ENCODE data around the gene ASCL5. TPM values are rescaled to one million over a fixed set of nuclear protein-coding genes. Genes with fewer than 3 reads are reported as not detected.
A peak's percentile ranks its signal among the peaks of the same experiment; 100 is the strongest.

The ASCL5 gene
- total and polyA plus RNA-seq, 9 of the 15 experiments (the other 6 are each of a cell fraction or from before 2014, with no cell fraction given): 0.09 TPM; not detected in 8

DNA sequence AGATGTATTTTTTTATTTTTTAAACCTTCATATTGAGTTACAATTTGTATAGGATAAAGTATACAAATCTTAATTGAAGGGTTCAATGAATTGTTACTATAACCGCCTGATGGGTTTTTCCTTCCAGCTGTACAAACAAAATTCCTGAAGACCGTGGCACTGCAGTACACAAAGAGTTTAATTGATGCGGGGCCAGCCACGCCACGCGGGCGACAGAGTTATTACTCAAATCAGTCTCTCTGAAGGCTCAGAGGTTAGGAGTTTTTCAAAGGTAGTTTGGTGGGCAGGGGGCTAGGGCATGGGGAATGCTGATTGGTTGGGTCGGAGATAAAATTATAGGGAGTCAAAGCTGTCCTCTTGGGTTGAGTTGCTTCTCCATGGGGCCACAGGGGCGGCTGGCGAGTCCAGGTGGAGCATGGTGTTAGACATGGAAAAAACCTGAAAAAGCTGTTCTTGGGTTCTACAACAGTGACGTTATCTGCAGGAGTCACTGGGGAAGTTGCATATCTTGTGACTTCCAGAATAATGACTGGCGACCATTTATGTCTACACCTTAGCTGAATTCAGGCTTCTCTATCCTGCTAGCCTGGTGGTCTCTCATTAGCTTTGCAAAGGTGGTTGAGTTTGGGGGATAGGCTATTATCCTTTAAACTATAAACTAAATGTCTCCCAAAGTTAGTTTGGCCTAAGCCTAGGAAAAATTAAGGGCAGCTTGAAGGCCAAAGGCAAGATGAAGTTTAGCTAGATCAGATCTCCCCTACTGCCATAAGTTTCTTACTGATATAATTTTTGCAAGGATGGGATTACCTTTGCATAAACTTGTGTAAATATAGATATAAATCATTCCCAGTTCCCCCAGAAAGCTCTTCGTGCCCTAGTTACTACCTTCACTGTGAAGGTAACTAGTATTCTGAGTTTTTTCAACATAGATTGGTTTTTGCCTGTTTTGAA is 40.3 kb upstream of the ASCL5 start (continued):
- TF ChIP-seq MYC (IDR thresholded peaks at IDR 0.05; ENCODE audit: low read depth, low read length) (no peak; the same call in 1 of the 2 replicates), MYC (CRISPR knock-in tag; IDR thresholded peaks at IDR 0.05; ENCODE audit: borderline replicate concordance, low read depth) (no peak), CREM (IDR thresholded peaks at IDR 0.05; ENCODE audit: low read depth) (peak; percentile 40; the same call in 1 of the 2 replicates), ZNF174 (CRISPR knock-in tag; IDR thresholded peaks at IDR 0.05) (no peak), MEF2D (tag; conservative IDR thresholded peaks at IDR 0.05; ENCODE audit: low read depth) (no peak), NUFIP1 (IDR thresholded peaks at IDR 0.05; ENCODE audit: partially characterized antibody) (no peak), ZNF551 (CRISPR knock-in tag; IDR thresholded peaks at IDR 0.05) (no peak), CHCHD3 (CRISPR knock-in tag; IDR thresholded peaks at IDR 0.05) (no peak), HMG20B (CRISPR knock-in tag; IDR thresholded peaks at IDR 0.05) (no peak), SREBF1 (IDR thresholded peaks at IDR 0.05; ENCODE audit: borderline replicate concordance, low read depth, low read length) (no peak), NFE2L1 (tag; IDR thresholded peaks at IDR 0.05; ENCODE audit: borderline replicate concordance, low read depth) (no peak), EP400 (IDR thresholded peaks at IDR 0.05) (peak; percentile 30; the same call in 1 of the 2 replicates), TCF3 (CRISPR knock-in tag; IDR thresholded peaks at IDR 0.05) (peak; percentile 61), EP300 (IDR thresholded peaks at IDR 0.05; ENCODE audit: low read length) (peak; percentile 52; the same call in 1 of the 2 replicates), ZNF354B (CRISPR knock-in tag; IDR thresholded peaks at IDR 0.05) (0 out of 2 replicates have a peak, but pooled peaks have one; percentile 45), PHB (CRISPR knock-in tag; IDR thresholded peaks at IDR 0.05) (no peak), DPF2 (IDR thresholded peaks at IDR 0.05) (peak; percentile 89), ZNF76 (CRISPR knock-in tag; IDR thresholded peaks at IDR 0.05; ENCODE audit: borderline replicate concordance) (0 out of 2 replicates have a peak, but pooled peaks have one; percentile 14), CTCF (IDR thresholded peaks at IDR 0.05 in 2 of 3, conservative IDR thresholded peaks at IDR 0.05 in 1 of 3; ENCODE audit: insufficient read depth in 2 of 3, low read depth in 1 of 3, low read length in 3 of 3) (no peak), RCOR1 (IDR thresholded peaks at IDR 0.05; ENCODE audit: borderline replicate concordance in 1 of 2, low read depth in 2 of 2, low read length in 2 of 2) (no peak), RAD21 (CRISPR knock-in tag; conservative IDR thresholded peaks at IDR 0.05 in 1 of 2, IDR thresholded peaks at IDR 0.05 in 1 of 2) (no peak), ZNF274 (IDR thresholded peaks at IDR 0.05; ENCODE audit: borderline replicate concordance, low read depth, low read length) (no peak), FOXM1 (IDR thresholded peaks at IDR 0.05; ENCODE audit: low read depth) (no peak), FOXM1 (CRISPR knock-in tag; IDR thresholded peaks at IDR 0.05; ENCODE audit: low read depth) (no peak), POLR2G (IDR thresholded peaks at IDR 0.05; ENCODE audit: low read depth, low read length) (no peak), SAP30 (IDR thresholded peaks at IDR 0.05; ENCODE audit: borderline replicate concordance, insufficient read depth, low read depth, low read length, poor library complexity, severe bottlenecking) (no peak)
- TF ChIP-seq, protein P1, sequence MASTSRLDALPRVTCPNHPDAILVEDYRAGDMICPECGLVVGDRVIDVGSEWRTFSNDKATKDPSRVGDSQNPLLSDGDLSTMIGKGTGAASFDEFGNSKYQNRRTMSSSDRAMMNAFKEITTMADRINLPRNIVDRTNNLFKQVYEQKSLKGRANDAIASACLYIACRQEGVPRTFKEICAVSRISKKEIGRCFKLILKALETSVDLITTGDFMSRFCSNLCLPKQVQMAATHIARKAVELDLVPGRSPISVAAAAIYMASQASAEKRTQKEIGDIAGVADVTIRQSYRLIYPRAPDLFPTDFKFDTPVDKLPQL (IDR thresholded peaks at IDR 0.05; ENCODE audit: extremely low read depth, insufficient read length): no peak

Measured in K562 (cell line).